Fibroblast of peridontal ligament (primary cell): ENCODE measurements around the gene DMD.

ENCODE experiments used
- DNase-seq: peaks from one replicate; pipeline ENCODE4 v3.0.0-alpha.2; 2010; ENCODE audit errors: extremely low read depth

The DMD gene

GRCh38 chrX:31181377-31182000, 2029.9 kb downstream of the DMD start:
- peak; percentile 1 for DNase-seq

GRCh38 chrX:31179203-31179602, 2032.1 kb downstream of the DMD start:
- no peak for DNase-seq

- DNase-seq: peak; percentile 1
These were observed 2032.6 kb downstream of the DMD start for GRCh38 chrX:31178769-31179125.

- DNase-seq: no peak
These were observed 2033.1 kb downstream of the DMD start for GRCh38 chrX:31178064-31178768.

- no peak for DNase-seq
These were observed 2040.6 kb downstream of the DMD start for GRCh38 chrX:31170792-31171191.

- DNase-seq: no peak
These were observed 2042.8 kb downstream of the DMD start for GRCh38 chrX:31168551-31168950.

- no peak for DNase-seq
These were observed 2044.5 kb downstream of the DMD start for GRCh38 chrX:31166832-31167231.

- no peak for DNase-seq
These were observed 2044.9 kb downstream of the DMD start for GRCh38 chrX:31166416-31166815.

GRCh38 chrX:31165241-31166035, 2045.9 kb downstream of the DMD start:
- no peak for DNase-seq

GRCh38 chrX:31154946-31155345, 2056.4 kb downstream of the DMD start:
- no peak for DNase-seq

- no peak for DNase-seq
These were observed 2057.8 kb downstream of the DMD start for GRCh38 chrX:31153475-31154047.

GRCh38 chrX:31147175-31147574, 2064.2 kb downstream of the DMD start:
- DNase-seq: no peak

GRCh38 chrX:31139961-31140360, 2071.4 kb downstream of the DMD start:
- DNase-seq: no peak

- no peak for DNase-seq
These were observed 2073.2 kb downstream of the DMD start for GRCh38 chrX:31138124-31138523.

GRCh38 chrX:31136144-31136611, 2075.2 kb downstream of the DMD start:
- DNase-seq: no peak

- no peak for DNase-seq
These were observed 2078.5 kb downstream of the DMD start for GRCh38 chrX:31132821-31133241.

GRCh38 chrX:31130457-31131220, 2080.7 kb downstream of the DMD start:
- DNase-seq: peak; percentile 44

- DNase-seq: no peak
These were observed 2082.5 kb downstream of the DMD start for GRCh38 chrX:31128855-31129254.

- no peak for DNase-seq
These were observed 2083.6 kb downstream of the DMD start for GRCh38 chrX:31127716-31128115.

GRCh38 chrX:31126205-31126604, 2085.1 kb downstream of the DMD start:
- DNase-seq: peak; percentile 5

- no peak for DNase-seq
These were observed 2086.8 kb downstream of the DMD start for GRCh38 chrX:31124536-31124935.

- no peak for DNase-seq
These were observed 2088.0 kb downstream of the DMD start for GRCh38 chrX:31123335-31123734.
